HuH-7.5 (cell line): Measurements from ENCODE around the gene PCNX3.

ENCODE experiments used
- DNase-seq: peaks from one replicate; pipeline ENCODE4 v3.0.0; 2011; ENCODE audit warnings: low spot score

Gene PCNX3

GRCh38 chr11:65580756-65581155 is 34.8 kb upstream of the PCNX3 start:
- DNase-seq = no peak

GRCh38 chr11:65581928-65582327 is 33.6 kb upstream of the PCNX3 start:
- DNase-seq = no peak

GRCh38 chr11:65583589-65583988 is 32.0 kb upstream of the PCNX3 start:
- no peak for DNase-seq

DNA sequence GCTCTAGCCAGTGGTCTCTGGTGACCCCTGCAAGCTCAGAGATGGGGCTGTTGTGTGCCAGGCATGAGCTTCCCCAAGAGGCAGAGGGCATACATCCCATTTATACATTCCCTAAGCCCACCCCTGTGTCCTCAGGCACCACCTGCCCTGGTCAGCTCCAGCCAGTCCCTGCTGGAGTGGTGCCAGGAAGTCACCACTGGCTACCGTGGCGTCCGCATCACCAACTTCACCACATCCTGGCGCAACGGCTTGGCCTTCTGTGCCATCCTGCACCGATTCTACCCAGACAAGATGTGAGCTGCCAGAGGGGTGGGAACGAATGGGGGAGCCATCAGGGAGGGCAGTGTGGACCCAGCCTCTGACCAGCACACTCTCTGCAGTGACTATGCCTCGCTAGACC is 31.5 kb upstream of the PCNX3 start:
- no peak for DNase-seq

GRCh38 chr11:65584723-65585171 is 30.8 kb upstream of the PCNX3 start:
- DNase-seq = no peak

GRCh38 chr11:65585396-65586246 is 30.0 kb upstream of the PCNX3 start:
- no peak for DNase-seq

- DNase-seq = no peak
Measured at GRCh38 chr11:65586247-65586630, 29.3 kb upstream of the PCNX3 start.

DNA sequence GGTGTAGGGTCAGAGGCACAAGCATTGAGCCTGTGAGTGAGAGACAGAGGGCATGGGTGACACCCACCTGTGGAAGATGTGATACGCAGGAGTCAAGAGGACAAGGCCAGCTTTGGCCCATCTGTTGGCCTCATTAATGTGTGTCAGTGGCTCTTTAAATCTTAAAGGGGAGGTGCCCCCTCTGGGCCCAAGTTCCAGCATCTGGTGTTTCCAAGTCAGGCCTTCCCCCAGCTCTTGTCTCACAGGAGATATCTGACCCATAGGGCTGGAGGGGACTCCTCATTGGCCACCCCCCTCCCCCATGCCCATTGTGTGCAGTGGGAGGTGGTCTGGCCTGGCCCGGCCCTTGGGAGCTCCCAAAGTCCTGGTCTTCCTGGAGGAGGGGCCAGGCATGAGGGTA is 28.9 kb upstream of the PCNX3 start:
- DNase-seq = no peak

GRCh38 chr11:65588199-65589054 is 27.1 kb upstream of the PCNX3 start:
- DNase-seq = peak; percentile 97

DNA sequence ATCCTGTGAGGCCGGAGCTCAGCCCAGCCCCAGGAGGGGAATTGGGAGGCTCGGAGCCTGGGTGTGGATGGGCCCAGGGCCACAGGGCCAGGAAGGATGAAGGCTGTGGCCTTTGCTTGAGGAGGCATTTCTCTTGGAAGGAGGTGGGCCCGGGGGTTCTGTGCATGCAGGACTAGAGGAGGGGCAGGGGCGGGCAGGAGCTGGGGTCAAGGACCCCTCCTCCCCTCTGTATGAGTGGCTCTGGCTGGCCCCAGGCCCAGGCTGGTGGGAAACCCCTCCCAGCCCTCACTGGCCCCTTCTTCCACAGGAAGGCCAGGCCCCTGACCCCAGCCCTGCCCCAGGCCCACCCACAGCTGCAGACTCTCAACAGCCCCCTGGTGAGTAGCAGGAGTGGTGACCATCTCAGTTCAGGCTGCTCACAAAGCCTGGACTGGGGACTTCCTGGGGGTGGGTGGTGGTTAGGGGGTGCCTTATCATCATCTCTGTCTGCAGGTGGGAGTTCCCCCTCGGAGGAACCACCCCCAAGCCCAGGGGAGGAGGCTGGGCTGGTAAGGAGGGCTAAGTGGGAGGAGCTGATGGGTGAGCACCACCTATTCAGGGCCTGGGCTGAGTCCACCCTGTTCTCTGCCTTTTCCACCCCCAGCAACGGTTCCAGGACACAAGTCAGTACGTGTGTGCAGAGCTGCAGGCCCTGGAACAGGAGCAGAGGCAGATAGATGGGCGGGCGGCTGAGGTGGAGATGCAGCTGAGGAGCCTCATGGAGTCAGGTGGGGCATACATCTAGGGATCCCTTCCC is 25.9 kb upstream of the PCNX3 start:
- DNase-seq = no peak

- no peak for DNase-seq
Measured at GRCh38 chr11:65590240-65590738, 25.3 kb upstream of the PCNX3 start.

DNA sequence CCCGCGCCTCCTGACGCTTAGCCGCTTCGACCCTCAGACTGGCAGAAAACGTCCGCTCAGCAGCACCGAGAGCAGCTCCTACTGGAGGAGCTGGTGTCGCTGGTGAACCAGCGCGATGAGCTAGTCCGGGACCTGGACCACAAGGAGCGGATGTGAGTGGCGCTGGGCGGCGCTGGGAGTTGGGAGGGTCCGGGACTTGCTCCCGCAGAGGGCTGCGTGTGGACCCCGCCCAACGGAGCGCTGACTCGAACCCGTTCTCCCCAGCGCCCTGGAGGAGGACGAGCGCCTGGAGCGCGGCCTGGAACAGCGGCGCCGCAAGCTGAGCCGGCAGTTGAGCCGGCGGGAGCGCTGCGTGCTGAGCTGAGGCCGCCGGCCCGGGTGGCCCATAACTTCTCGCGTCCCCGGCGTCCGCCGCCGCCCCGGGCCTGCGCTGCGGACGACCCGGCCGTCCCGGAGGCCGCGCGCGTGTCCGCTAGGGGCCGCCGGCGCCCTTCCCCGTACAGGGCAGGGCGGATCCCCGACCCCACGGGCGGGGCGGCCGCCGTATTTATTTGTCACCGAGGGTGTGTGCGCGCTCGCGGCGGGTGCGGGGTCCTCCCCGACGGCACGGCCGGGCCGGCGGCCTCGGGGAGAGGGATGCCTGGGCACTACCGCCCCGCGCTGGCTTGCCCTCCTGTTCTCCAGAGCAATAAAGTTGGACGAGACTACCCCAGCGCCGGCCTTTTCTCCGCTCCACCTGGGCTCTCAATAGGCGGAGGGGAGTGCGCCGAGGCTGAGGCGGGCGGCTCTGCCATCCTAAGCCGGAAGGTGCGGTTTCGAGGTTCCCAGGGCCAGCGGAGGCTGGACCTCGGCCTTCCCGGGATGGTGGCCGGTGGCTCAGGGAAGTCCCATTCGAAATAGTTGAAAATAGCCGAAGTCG is 23.4 kb upstream of the PCNX3 start:
- no peak for DNase-seq

DNA sequence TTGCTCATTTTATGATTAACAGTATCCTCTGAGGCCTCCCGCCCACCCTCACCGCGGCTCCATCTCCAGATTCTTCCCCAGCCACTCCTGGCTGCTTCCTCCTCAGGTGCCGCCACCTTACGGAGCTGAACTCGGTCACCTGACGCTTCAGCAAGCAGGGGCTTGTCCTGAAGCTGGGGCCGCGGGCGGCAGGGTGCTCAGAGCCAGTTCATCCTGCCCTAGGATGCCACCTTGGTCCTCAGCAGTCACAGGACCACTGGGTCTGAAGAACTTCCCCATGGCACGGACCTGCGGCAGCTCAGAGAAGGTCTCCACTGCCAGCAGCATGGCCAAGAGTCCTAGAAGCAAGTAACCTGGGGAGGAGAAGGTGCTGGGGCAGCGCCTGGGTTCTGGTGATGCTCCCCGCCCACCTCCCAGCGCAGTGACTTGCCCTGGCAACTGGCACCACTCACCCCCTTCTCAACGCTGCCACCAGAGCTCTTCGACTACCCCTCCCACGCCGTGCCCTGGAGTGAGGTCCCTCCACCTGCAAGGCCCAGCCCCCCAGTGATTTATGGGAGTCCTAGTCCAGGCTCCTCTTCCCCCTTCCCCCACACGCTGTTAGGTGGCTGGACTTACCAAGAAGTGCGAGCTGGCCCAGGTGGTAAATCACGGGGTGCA is 22.6 kb upstream of the PCNX3 start:
- DNase-seq = no peak

- DNase-seq = peak; percentile 90
Measured at GRCh38 chr11:65593518-65594414, 21.8 kb upstream of the PCNX3 start.

- DNase-seq = no peak
Measured at GRCh38 chr11:65595131-65595530, 20.4 kb upstream of the PCNX3 start.

DNA sequence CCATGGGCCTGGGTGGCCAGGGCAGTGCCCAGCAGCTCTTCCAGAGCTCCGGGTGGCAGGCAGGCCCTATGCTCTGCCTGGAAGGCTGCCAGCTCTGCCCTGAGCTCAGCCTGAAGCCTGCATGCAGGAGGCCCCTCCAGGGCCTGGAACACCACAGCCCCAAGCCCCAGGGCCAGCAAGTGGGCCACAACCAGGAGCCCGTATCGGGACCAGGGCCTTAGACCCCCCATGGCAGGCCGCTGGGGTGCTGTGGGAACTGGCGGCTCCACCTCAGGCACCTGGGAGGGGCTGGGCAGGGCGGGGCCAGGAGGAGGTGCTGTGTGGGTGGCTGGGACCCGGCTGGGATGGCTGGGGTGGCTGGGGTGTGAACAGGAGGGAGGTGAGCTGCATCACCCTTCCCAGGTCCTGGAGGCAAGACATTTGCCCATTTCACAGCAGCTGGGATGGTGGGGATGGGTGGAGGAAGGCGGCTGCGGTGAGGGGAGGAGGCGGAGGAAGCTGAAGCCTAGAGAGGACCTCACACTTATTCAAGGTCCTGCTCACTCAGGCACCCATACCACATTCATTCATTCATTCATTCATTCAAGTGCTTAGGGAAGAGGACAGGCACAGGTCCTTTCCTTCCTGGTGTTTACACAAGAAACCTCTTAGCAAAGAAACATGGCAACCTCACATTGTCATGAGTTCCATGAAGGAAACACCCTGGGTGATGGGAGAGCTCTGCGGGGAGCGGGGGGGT is 19.9 kb upstream of the PCNX3 start, which contains the start of gene KCNK7:
KCNK7 (minus strand) TSS at position 258 of the 739 bp plus-strand sequence; CDS start at position 230, 28 bp downstream.
- no peak for DNase-seq

- DNase-seq = no peak
Measured at GRCh38 chr11:65596520-65596919, 19.1 kb upstream of the PCNX3 start.

DNA sequence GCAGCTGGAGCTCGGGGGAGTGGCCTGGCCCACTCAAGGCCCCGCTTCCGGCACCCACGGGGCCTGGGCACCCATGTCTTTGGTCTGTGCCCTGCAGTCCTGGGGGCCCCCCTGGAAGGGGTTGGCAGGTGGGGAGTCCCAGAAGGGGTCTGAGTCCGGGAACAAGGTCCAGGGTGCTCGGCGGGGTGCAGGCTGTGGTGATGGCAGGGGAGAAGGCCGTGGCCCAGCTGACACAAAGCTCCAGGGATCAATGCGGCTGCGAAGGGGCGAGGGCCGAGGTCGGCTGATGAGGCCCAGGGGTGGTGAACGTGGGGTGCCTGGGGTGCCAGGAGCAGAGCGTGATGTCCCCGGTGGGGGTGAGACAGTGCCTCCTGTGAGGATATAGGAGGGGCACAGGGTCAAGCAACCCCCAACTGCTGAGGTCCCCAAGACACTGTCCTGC is 17.3 kb upstream of the PCNX3 start:
- no peak for DNase-seq
